GM23338 (cell line): ENCODE results near the gene ARSI. TPM values are rescaled to one million over a fixed set of nuclear protein-coding genes. Genes with fewer than 3 reads are reported as not detected.

Experiments
- ETS1 ChIP-seq: IDR thresholded peaks from 2 replicates; pipeline ENCODE4 v1.6.1; 2016; ENCODE audit warnings: antibody characterized with exemption
- EZH2 ChIP-seq: fragments of 200-600 bp; sonication (generic); IDR thresholded peaks from one replicate; pipeline ENCODE4 v1.8.0; 2017; ENCODE audit warnings: antibody characterized with exemption, mild to moderate bottlenecking, low read depth; ENCODE audit not compliant: unreplicated experiment
- JUNB ChIP-seq: IDR thresholded peaks from one replicate; pipeline ENCODE4 v1.6.1; 2016; ENCODE audit warnings: antibody characterized with exemption; ENCODE audit not compliant: unreplicated experiment
- NANOG ChIP-seq: IDR thresholded peaks from 2 replicates; pipeline ENCODE4 v1.6.1; 2016; ENCODE audit warnings: antibody characterized with exemption, borderline replicate concordance
- POLR2AphosphoS5 ChIP-seq: IDR thresholded peaks from 2 replicates; pipeline ENCODE4 v1.6.1; 2016; ENCODE audit warnings: antibody characterized with exemption, low read depth
- REST ChIP-seq: IDR thresholded peaks from one replicate; pipeline ENCODE4 v1.6.1; 2018; ENCODE audit warnings: antibody characterized with exemption; ENCODE audit not compliant: unreplicated experiment
- STAT1 ChIP-seq: IDR thresholded peaks from one replicate; pipeline ENCODE4 v1.6.1; 2016; ENCODE audit warnings: antibody characterized with exemption; ENCODE audit not compliant: unreplicated experiment
- ZNF114 ChIP-seq: fragments of 250-450 bp; sonication (Bioruptor Pico); IDR thresholded peaks from 2 replicates; pipeline ENCODE4 v1.5.0; 2020; ENCODE audit warnings: mild to moderate bottlenecking, moderate library complexity
- ZNF331 ChIP-seq: fragments of 250-450 bp; sonication (Bioruptor Pico); IDR thresholded peaks from 2 replicates; pipeline ENCODE4 v1.5.0; 2020; ENCODE audit warnings: low read depth, mild to moderate bottlenecking, moderate library complexity
- ZNF462 ChIP-seq: fragments of 250-450 bp; sonication (Bioruptor Pico); IDR thresholded peaks from 2 replicates; pipeline ENCODE4 v1.5.0; 2020; ENCODE audit warnings: mild to moderate bottlenecking, moderate library complexity
- polyA plus RNA-seq: library from polyadenylated mRNA; unstranded; fragments of >200 nt; fragmentation: Nextera tagmentation; extraction: Ambion mirVana; gene quantifications from 2 replicates; pipeline ENCODE4 v1.2.1, GENCODE V29; 2016
- total RNA-seq: library from RNA; depleted of rRNA; stranded (reverse); fragments of >200 nt; shearing (Covaris generic); gene quantifications from 2 replicates; pipeline ENCODE4 v1.2.3, GENCODE V29; 2014
- TF ChIP-seq, protein P1 (sequence below), 2 experiments: fragments of 200-600 bp in 1 of 2; sonication (generic) in 1 of 2; conservative IDR thresholded peaks; 2 replicates each; pipeline versions ENCODE4 v1.5.1 to v1.6.1; 2016 to 2017; ENCODE audit warnings: antibody characterized with exemption in 2 of 2, low read depth in 2 of 2, mild to moderate bottlenecking in 2 of 2, moderate library complexity in 1 of 2

Gene ARSI
- total and polyA plus RNA-seq, 2 experiments from 2014 or later, result 0.99 to 6.9 TPM

DNA sequence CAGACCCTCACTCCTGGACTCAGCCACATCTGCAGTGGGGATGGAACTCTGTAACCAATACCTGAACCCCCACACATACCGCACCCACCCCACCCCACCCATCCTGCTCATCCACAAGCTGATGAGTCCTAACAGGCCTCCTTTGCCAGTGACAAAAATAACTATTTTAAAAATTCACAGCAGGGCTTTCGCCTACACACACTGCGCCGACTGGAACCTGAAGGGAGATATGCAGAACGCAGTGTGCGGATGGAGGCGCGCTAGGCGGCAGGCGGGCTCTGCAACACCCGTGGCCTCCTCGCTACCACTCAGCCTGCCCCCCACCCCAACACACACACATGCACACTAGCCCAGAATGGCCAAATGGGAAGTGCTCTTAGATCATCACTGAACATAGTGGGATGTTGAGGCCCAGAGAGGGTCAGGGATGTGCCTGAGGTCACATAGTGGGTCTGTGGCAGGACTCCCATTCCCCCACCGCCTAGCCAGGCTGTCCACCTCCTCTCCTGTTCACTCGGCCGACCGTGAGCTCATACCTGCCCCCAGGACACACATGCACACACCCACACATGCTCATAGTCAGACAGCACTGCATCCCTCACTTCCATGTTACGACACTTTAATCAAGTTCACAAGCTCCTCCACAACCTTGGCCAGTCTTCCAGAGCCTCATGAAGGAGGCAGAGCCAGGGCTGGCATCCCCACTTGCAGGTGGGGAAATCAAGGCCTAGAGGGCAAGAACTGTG is 6.8 kb downstream of the ARSI start (continued):
- TF ChIP-seq ZNF462 (CRISPR knock-in tag) (no peak), ZNF331 (CRISPR knock-in tag) (no peak), JUNB (no peak), STAT1 (no peak), REST (no peak), NANOG (no peak), POLR2AphosphoS5 (no peak), EZH2 (no peak), ETS1 (no peak), ZNF114 (CRISPR knock-in tag) (no peak)
- TF ChIP-seq, protein P1, sequence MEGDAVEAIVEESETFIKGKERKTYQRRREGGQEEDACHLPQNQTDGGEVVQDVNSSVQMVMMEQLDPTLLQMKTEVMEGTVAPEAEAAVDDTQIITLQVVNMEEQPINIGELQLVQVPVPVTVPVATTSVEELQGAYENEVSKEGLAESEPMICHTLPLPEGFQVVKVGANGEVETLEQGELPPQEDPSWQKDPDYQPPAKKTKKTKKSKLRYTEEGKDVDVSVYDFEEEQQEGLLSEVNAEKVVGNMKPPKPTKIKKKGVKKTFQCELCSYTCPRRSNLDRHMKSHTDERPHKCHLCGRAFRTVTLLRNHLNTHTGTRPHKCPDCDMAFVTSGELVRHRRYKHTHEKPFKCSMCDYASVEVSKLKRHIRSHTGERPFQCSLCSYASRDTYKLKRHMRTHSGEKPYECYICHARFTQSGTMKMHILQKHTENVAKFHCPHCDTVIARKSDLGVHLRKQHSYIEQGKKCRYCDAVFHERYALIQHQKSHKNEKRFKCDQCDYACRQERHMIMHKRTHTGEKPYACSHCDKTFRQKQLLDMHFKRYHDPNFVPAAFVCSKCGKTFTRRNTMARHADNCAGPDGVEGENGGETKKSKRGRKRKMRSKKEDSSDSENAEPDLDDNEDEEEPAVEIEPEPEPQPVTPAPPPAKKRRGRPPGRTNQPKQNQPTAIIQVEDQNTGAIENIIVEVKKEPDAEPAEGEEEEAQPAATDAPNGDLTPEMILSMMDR (conservative IDR thresholded peaks at IDR 0.05; ENCODE audit: low read depth in 2 of 2), result no peak
